K562 (cell line): Measurements from ENCODE around the gene CREG2. TPM values are rescaled to one million over a fixed set of nuclear protein-coding genes. Genes with fewer than 3 reads are reported as not detected.

Experiments used
- ATAC-seq: fragments of 200-7000 bp; cut with Tn5 transposase; 3 replicates; pipeline ENCODE4 v1.9.1; 2020; ENCODE audit warnings: moderate library complexity
- Bru-seq: library from RNA; stranded (reverse); fragments of 400-500 nt; gene quantifications from one replicate; lab custom pipeline; 2021; lab: Mats Ljungman, UMichigan
- BruChase-seq, 2 experiments: library from RNA; stranded (reverse); fragments of 400-500 nt; gene quantifications; one replicate each; lab custom pipeline; 2021; lab: Mats Ljungman, UMichigan
- BruUV-seq: library from RNA; stranded (reverse); fragments of 400-500 nt; replicated peaks from 2 replicates; lab custom pipeline; 2021; lab: Mats Ljungman, UMichigan
- CTCF ChIA-PET: fragments of 300-600 bp; formaldehyde crosslinking; extraction: SDS; loops from one replicate; lab custom pipeline; 2021; ENCODE audit warnings: low intra/inter-chr PET ratio; lab: Yijun Ruan, JAX
- POLR2A ChIA-PET: fragments of 300-600, 350-650 bp; sonication (Branson Sonifier 250); formaldehyde crosslinking; extraction: SDS; loops from one replicate; lab custom pipeline; 2021; ENCODE audit warnings: antibody characterized with exemption, inconsistent platforms; lab: Yijun Ruan, JAX
- DNase-seq, 4 experiments: peaks; one replicate each; pipeline versions ENCODE4 v3.0.0 to v3.0.0-alpha.2; 2011 to 2018; ENCODE audit warnings: low spot score in 3 of 4, mixed read lengths in 3 of 4; ENCODE audit errors: extremely low read depth in 1 of 4
- FAIRE-seq: peaks from 2 replicates; lab custom pipeline; 2011; peaks lifted over from hg19 to GRCh38; lab: Jason Lieb, UNC
- H2AFZ ChIP-seq: 2 replicates; pipeline ENCODE4 v1.6.0; 2011; ENCODE audit warnings: low read depth, low read length, control low read depth, inconsistent platforms
- H3K27ac ChIP-seq: fragments of 200-600 bp; 3 replicates; pipeline ENCODE4 v1.8.0; 2011; ENCODE audit warnings: low read depth, mild to moderate bottlenecking, control low read depth, inconsistent platforms, low read length, moderate library complexity, mixed read lengths; ENCODE audit errors: extremely low read depth
- H3K27me3 ChIP-seq, 2 experiments: fragments of 300-600 bp in 1 of 2; 2 replicates in 1 of 2; 3 replicates in 1 of 2; pipeline versions ENCODE4 v1.6.0 to v1.8.0; 2011; ENCODE audit warnings: inconsistent platforms in 2 of 2, low read length in 2 of 2, mild to moderate bottlenecking in 1 of 2, mixed read lengths in 1 of 2, moderate library complexity in 1 of 2; ENCODE audit not compliant: control insufficient read depth in 2 of 2, insufficient read depth in 2 of 2
- H3K36me3 ChIP-seq: fragments of 300-600 bp; 3 replicates; pipeline ENCODE4 v1.8.0; 2011; ENCODE audit warnings: mild to moderate bottlenecking, low read length, inconsistent platforms; ENCODE audit not compliant: control insufficient read depth, insufficient read depth
- H3K4me1 ChIP-seq, 2 experiments: fragments of 200-600 bp in 1 of 2; replicated peaks in 1 of 2; 2 replicates in 1 of 2; 3 replicates in 1 of 2; pipeline versions ENCODE4 v1.5.1 to v1.8.0; 2011; ENCODE audit warnings: inconsistent platforms in 2 of 2, low read length in 2 of 2, mild to moderate bottlenecking in 1 of 2, mixed read lengths in 1 of 2, moderate library complexity in 1 of 2; ENCODE audit not compliant: control insufficient read depth in 2 of 2, insufficient read depth in 2 of 2
- H3K4me2 ChIP-seq: 2 replicates; pipeline ENCODE4 v1.6.1; 2011; ENCODE audit warnings: low read length, control low read depth, inconsistent platforms, mixed read lengths; ENCODE audit not compliant: insufficient read depth
- H3K4me3 ChIP-seq: fragments of 200-600 bp; sonication (generic), shearing (Covaris generic); 2 replicates; pipeline ENCODE4 v1.5.1; 2016; ENCODE audit warnings: control low read depth, inconsistent platforms
- H3K79me2 ChIP-seq: fragments of 200-600 bp; 3 replicates; pipeline ENCODE4 v1.8.0; 2011; ENCODE audit warnings: low read length, inconsistent platforms; ENCODE audit not compliant: control insufficient read depth, insufficient read depth
- H3K9ac ChIP-seq, 2 experiments: 2 replicates each; pipeline versions ENCODE4 v1.6.0 to v1.6.1; 2011; ENCODE audit warnings: low read depth in 2 of 2, low read length in 2 of 2, control low read depth in 1 of 2, inconsistent platforms in 1 of 2, mild to moderate bottlenecking in 1 of 2, mixed read lengths in 1 of 2; ENCODE audit not compliant: insufficient read depth in 1 of 2
- H3K9me1 ChIP-seq: one replicate; pipeline ENCODE4 v1.6.0; 2011; ENCODE audit warnings: inconsistent platforms, mild to moderate bottlenecking, low read length, moderate library complexity; ENCODE audit not compliant: control insufficient read depth, insufficient read depth
- H3K9me3 ChIP-seq: replicated peaks from 2 replicates; pipeline ENCODE4 v1.5.1; 2011; ENCODE audit warnings: low read depth, low read length, inconsistent platforms; ENCODE audit not compliant: control insufficient read depth, insufficient read depth
- H4K20me1 ChIP-seq: replicated peaks from 2 replicates; pipeline ENCODE4 v1.6.1; 2011; ENCODE audit warnings: low read length, inconsistent platforms, mixed read lengths; ENCODE audit not compliant: control insufficient read depth, insufficient read depth
- HDAC3 ChIP-seq: fragments of 450-650 bp; IDR thresholded peaks from 2 replicates; pipeline ENCODE4 v1.6.1; 2018; ENCODE audit warnings: borderline replicate concordance, mild to moderate bottlenecking, moderate library complexity; ENCODE audit not compliant: partially characterized antibody
- RAD21 ChIP-seq, 2 experiments: fragments of 250-450 bp in 1 of 2; fragments of 450-650 bp in 1 of 2; sonication (Bioruptor Pico) in 1 of 2; formaldehyde crosslinking in 1 of 2; IDR thresholded peaks in 1 of 2; conservative IDR thresholded peaks in 1 of 2; 2 replicates each; pipeline versions ENCODE4 v1.4.0 to v1.8.0; 2020 to 2022; ENCODE audit warnings: mild to moderate bottlenecking in 2 of 2, moderate library complexity in 1 of 2
- REST ChIP-seq, 2 experiments: fragments of 450-650 bp; formaldehyde crosslinking in 1 of 2; IDR thresholded peaks; 2 replicates each; pipeline versions ENCODE4 v1.4.0 to v1.6.1; 2014 to 2020; ENCODE audit warnings: mild to moderate bottlenecking in 2 of 2, borderline replicate concordance in 1 of 2, low read depth in 1 of 2
- SREBF2 ChIP-seq: sonication (generic); formaldehyde crosslinking; IDR thresholded peaks from 2 replicates; pipeline ENCODE4 v1.4.0; 2020; ENCODE audit warnings: mild to moderate bottlenecking, missing genetic modification reagents
- ZBTB7A ChIP-seq: IDR thresholded peaks from 2 replicates; pipeline ENCODE4 v1.6.1; 2011; ENCODE audit warnings: low read depth, mild to moderate bottlenecking, low read length, moderate library complexity, borderline replicate concordance; ENCODE audit not compliant: control insufficient read depth
- WGBS: fragments of 100-300 bp; shearing (Covaris generic); methylation state at CpG from one replicate; pipeline ENCODE4 v1.1.6; 2016; ENCODE audit warnings: low coverage, mixed read lengths; ENCODE audit not compliant: insufficient coverage; ENCODE audit errors: missing lambda C conversion rate; 5-methylcytosine and 5-hydroxymethylcytosine counted together
- in situ Hi-C: fragments of 300-500 bp; cut with MboI; formaldehyde crosslinking; loops from 4 replicates; pipeline ENCODE4 v1.15.0; 2018; ENCODE audit warnings: inconsistent platforms, mixed read lengths
- intact Hi-C: fragments of 100-400 bp; cut with micrococcal nuclease; formaldehyde crosslinking; loops from 2 replicates; pipeline ENCODE4 v1.14.2; 2022
- long read RNA-seq, 3 experiments: library from polyadenylated mRNA in 2 of 3; library from RNA in 1 of 3; unstranded in 2 of 3; stranded (forward) in 1 of 3; transcript quantifications; one replicate each; pipeline ENCODE4 v2.0.0, GENCODE V29; 2019 to 2022
- polyA minus RNA-seq, 3 experiments: library from RNA; depleted of rRNA, polyadenylated mRNA; stranded (reverse); fragments of >200 nt; gene quantifications; 2 replicates each; pipeline ENCODE4 v1.2.3, GENCODE V29; 2011
- polyA plus RNA-seq, 8 experiments: library from polyadenylated mRNA; depleted of rRNA in 4 of 8; stranded (reverse) in 5 of 8; unstranded in 3 of 8; fragments of >200 nt; fragmentation: Nextera tagmentation in 2 of 8; fragmentation: Illumina TruSeq in 1 of 8; extraction: Ambion mirVana in 2 of 8; extraction: Trizol in 1 of 8; gene quantifications; 2 replicates each; pipeline versions ENCODE4 v1.2.1 to v1.2.3, GENCODE V29; 2011 to 2014; ENCODE audit warnings: inconsistent platforms in 1 of 8, missing spikeins in 1 of 8
- total RNA-seq, 7 experiments: library from RNA; depleted of rRNA in 6 of 7; stranded (reverse); fragments of >200 nt in 6 of 7; fragmentation: Illumina TruSeq in 2 of 7; extraction: Trizol in 2 of 7; gene quantifications; 2 replicates each; pipeline versions ENCODE4 v1.2.1 to v1.2.3, GENCODE V29; 2011 to 2021; ENCODE audit warnings: low replicate concordance in 1 of 7

The CREG2 gene
- total RNA-seq (2011; cell fraction: chromatin; rRNA removed; ENCODE audit: low replicate concordance) = not detected in 2 replicates
- total RNA-seq (2011; cell fraction: nucleolus; rRNA removed) = not detected in 2 replicates
- not detected in 2 replicates for total RNA-seq (2011; cell fraction: nucleoplasm; rRNA removed)
- total RNA-seq (2014; rRNA removed) (not detected in 2 replicates), total RNA-seq (2014; rRNA removed; fragmentation: Illumina TruSeq; extraction: Trizol) (not detected in 2 replicates), total RNA-seq (2015; rRNA removed; fragmentation: Illumina TruSeq; extraction: Trizol) (not detected in 2 replicates), total RNA-seq (2021) (not detected in 2 replicates), polyA plus RNA-seq (2011; rRNA removed) (not detected in 2 replicates), polyA plus RNA-seq (2014; fragmentation: Illumina TruSeq; extraction: Trizol) (not detected in 2 replicates), polyA plus RNA-seq (2014; fragmentation: Nextera tagmentation; extraction: Ambion mirVana) (not detected), polyA plus RNA-seq (2014; rRNA removed) (not detected in 2 replicates), polyA minus RNA-seq (2011; rRNA and poly(A)+ RNA removed) (not detected in 2 replicates), Bru-seq, nascent RNA (not detected), BruChase-seq, experiment 1, labeled RNA remaining after a 2-hour chase (percentile 5 among the genes with signal in this experiment), BruChase-seq, experiment 2, labeled RNA remaining after a 6-hour chase (percentile 3 among the genes with signal in this experiment)
- not detected in 2 replicates for polyA plus RNA-seq (2011; cell fraction: cytosol; rRNA removed)
- polyA plus RNA-seq (2011; cell fraction: nucleus; rRNA removed) = not detected in 2 replicates
- not detected in 2 replicates for polyA plus RNA-seq (2012)
- polyA minus RNA-seq (2011; cell fraction: cytosol; rRNA and poly(A)+ RNA removed) = not detected in 2 replicates
- 0.13 TPM in 1 of 2 replicates, not detected in the other for polyA minus RNA-seq (2011; cell fraction: nucleus; rRNA and poly(A)+ RNA removed)
- long read RNA-seq, experiment 1 = 0 reads
- long read RNA-seq, experiment 2 = 0 reads
- long read RNA-seq, experiment 3 = 0 reads

GRCh38 chr2:101387151-101387834 is at the start of gene CREG2:
CREG2 (minus strand) TSS chr2:101387503; CDS start chr2:101387457, 46 bp downstream.
- FAIRE-seq (no peak), ATAC-seq (peak; percentile 89), DNase-seq (peak; percentile 14 to 44 (median 19))
- H3K9ac ChIP-seq = no peak within 1 kb of the TSS; a peak in 1 of 4 replicates
- no TSS peak for BruUV-seq
- H3K9me3 ChIP-seq = no peaks in the 10 kb centered on the region
- no peak within 1 kb of the TSS for H2AFZ ChIP-seq
- H3K27ac ChIP-seq = no peak within 1 kb of the TSS
- no peak within 1 kb of the TSS for H3K4me2 ChIP-seq
- in situ Hi-C loops (no loop called here), intact Hi-C loops (loop anchor here (1.0 kb wide), 1 partner anchor 47 kb away; no protein-coding TSS in a partner anchor)
- H3K4me3 ChIP-seq = no peak within 1 kb of the TSS
- peaks cover 0 to 10% of the 10 kb centered on the region in 2 experiments; a peak in 2 of 5 replicates for H3K4me1 ChIP-seq
- no peaks in the 10 kb centered on the region for H4K20me1 ChIP-seq
- CTCF ChIA-PET = interaction anchor here (0.6 kb wide), 1 partner anchor 375 kb away, joined by 3 read pairs; no protein-coding TSS in a partner anchor
- peaks cover 18 to 33% of the 10 kb centered on the region in 2 experiments; a peak in 4 of 5 replicates for H3K27me3 ChIP-seq
- H3K36me3 ChIP-seq = no peaks in the 10 kb centered on the region
- POLR2A ChIA-PET = interaction anchor here (0.6 to 1.3 kb wide), 3 partner anchors 9 to 31 kb away, joined by 3 read pairs; no protein-coding TSS in a partner anchor
- H3K9me1 ChIP-seq = peaks cover 2% of the 10 kb centered on the region
- H3K79me2 ChIP-seq = no peaks in the 10 kb centered on the region
- 11% methylated on average over 49 of the region's 79 CpGs for WGBS
- TF ChIP-seq ZBTB7A (peak; percentile 73; the same call in 1 of the 2 replicates), HDAC3 (no peak), RAD21 (CRISPR knock-in tag; conservative IDR thresholded peaks at IDR 0.05 in 1 of 2, IDR thresholded peaks at IDR 0.05 in 1 of 2) (peak in 1 of 2 experiments; percentile 24; a peak in 2 of 4 replicates), SREBF2 (CRISPR knock-in tag) (no peak), REST (IDR thresholded peaks at IDR 0.05; ENCODE audit: borderline replicate concordance) (peak; percentile 15; the same call in 1 of the 2 replicates), REST (CRISPR knock-in tag; IDR thresholded peaks at IDR 0.05; ENCODE audit: low read depth) (no peak)
